K562 (cell line): ENCODE measurements around the gene SAE1. TPM values are rescaled to one million over a fixed set of nuclear protein-coding genes. Genes with fewer than 3 reads are reported as not detected.
A peak's percentile ranks its signal among the peaks of the same experiment; 100 is the strongest.

ENCODE experiments used
- ATF7 ChIP-seq: fragments of 450-650 bp; IDR thresholded peaks from 2 replicates; pipeline ENCODE4 v1.7.1; 2014; ENCODE audit warnings: mild to moderate bottlenecking, moderate library complexity
- PRDM10 ChIP-seq: fragments of 450-650 bp; IDR thresholded peaks from 2 replicates; pipeline ENCODE4 v1.6.1; 2018; ENCODE audit not compliant: partially characterized antibody
- PURB ChIP-seq: sonication (generic); formaldehyde crosslinking; IDR thresholded peaks from 2 replicates; pipeline ENCODE4 v1.9.0; 2021; ENCODE audit warnings: low read depth, mild to moderate bottlenecking, missing genetic modification reagents
- SNIP1 ChIP-seq: fragments of 450-650 bp; IDR thresholded peaks from 2 replicates; pipeline ENCODE4 v1.7.1; 2017; ENCODE audit warnings: low read depth, mild to moderate bottlenecking
- ZBTB12 ChIP-seq: fragments of 250-450 bp; sonication (Bioruptor Pico); IDR thresholded peaks from 2 replicates; pipeline ENCODE4 v1.4.0; 2020
- ZBTB40 ChIP-seq, 2 experiments: fragments of 450-650 bp in 1 of 2; sonication (generic) in 1 of 2; formaldehyde crosslinking in 1 of 2; IDR thresholded peaks; 2 replicates each; pipeline versions ENCODE4 v1.7.1 to v1.9.0; 2016 to 2022; ENCODE audit warnings: inconsistent platforms in 1 of 2, mild to moderate bottlenecking in 1 of 2, missing genetic modification reagents in 1 of 2
- ZNF592 ChIP-seq: fragments of 450-650 bp; IDR thresholded peaks from 2 replicates; pipeline ENCODE4 v1.6.1; 2017; ENCODE audit warnings: antibody characterized with exemption, mild to moderate bottlenecking
- polyA plus RNA-seq, 8 experiments: library from polyadenylated mRNA; depleted of rRNA in 4 of 8; stranded (reverse) in 5 of 8; unstranded in 3 of 8; fragments of >200 nt; fragmentation: Nextera tagmentation in 2 of 8; fragmentation: Illumina TruSeq in 1 of 8; extraction: Ambion mirVana in 2 of 8; extraction: Trizol in 1 of 8; gene quantifications; 2 replicates each; pipeline versions ENCODE4 v1.2.1 to v1.2.3, GENCODE V29; 2011 to 2014; ENCODE audit warnings: inconsistent platforms in 1 of 8, missing spikeins in 1 of 8
- total RNA-seq, 7 experiments: library from RNA; depleted of rRNA in 6 of 7; stranded (reverse); fragments of >200 nt in 6 of 7; fragmentation: Illumina TruSeq in 2 of 7; extraction: Trizol in 2 of 7; gene quantifications; 2 replicates each; pipeline versions ENCODE4 v1.2.1 to v1.2.3, GENCODE V29; 2011 to 2021; ENCODE audit warnings: low replicate concordance in 1 of 7

Gene SAE1
- total and polyA plus RNA-seq, 9 of the 15 experiments (the other 6 are each of a cell fraction or from before 2014, with no cell fraction given) = 82.8 to 299 (median 217) TPM

- TF ChIP-seq PURB (CRISPR knock-in tag) = no peak
- 0 out of 2 replicates have a peak, but pooled peaks have one; percentile 9 for TF ChIP-seq ZBTB12 (CRISPR knock-in tag)
- TF ChIP-seq SNIP1 = no peak
- peak; percentile 6; the same call in 1 of the 2 replicates for TF ChIP-seq ZNF592
- TF ChIP-seq PRDM10 = no peak
- TF ChIP-seq ATF7 = 0 out of 2 replicates have a peak, but pooled peaks have one; percentile 27
- peak; percentile 7; the same call in 1 of the 2 replicates for TF ChIP-seq ZBTB40 (IDR thresholded peaks at IDR 0.05)
- TF ChIP-seq ZBTB40 (CRISPR knock-in tag; IDR thresholded peaks at IDR 0.05) = no peak
Measured at GRCh38 chr19:47107202-47107952, 23.3 kb upstream of the SAE1 start (continued).
